Neutrophil (primary cell): Measurements from ENCODE around the gene RAMP3.

Source experiments
- H3K27ac ChIP-seq: fragments of 200-600 bp; sonication (generic); 2 replicates; pipeline ENCODE4 v1.5.1; 2016; ENCODE audit warnings: mild to moderate bottlenecking, moderate library complexity
- H3K27me3 ChIP-seq: fragments of 200-600 bp; sonication (generic); 2 replicates; pipeline ENCODE4 v1.6.0; 2016; ENCODE audit warnings: mild to moderate bottlenecking
- H3K36me3 ChIP-seq: fragments of 200-600 bp; sonication (generic); 2 replicates; pipeline ENCODE4 v1.5.1; 2017
- H3K4me1 ChIP-seq, 2 experiments: fragments of 200-600 bp in 1 of 2; sonication (generic) in 1 of 2; 1 replicate in 1 of 2; 2 replicates in 1 of 2; pipeline versions ENCODE4 v1.5.1 to v1.6.1; 2013 to 2016; ENCODE audit warnings: low read depth in 1 of 2, low read length in 1 of 2, mild to moderate bottlenecking in 1 of 2, moderate library complexity in 1 of 2; ENCODE audit not compliant: control insufficient read depth in 1 of 2, insufficient read depth in 1 of 2
- H3K4me3 ChIP-seq, 2 experiments: fragments of 200-600 bp in 1 of 2; sonication (generic) in 1 of 2; 1 replicate in 1 of 2; 2 replicates in 1 of 2; pipeline ENCODE4 v1.5.1; 2013 to 2016; ENCODE audit warnings: low read depth in 1 of 2, low read length in 1 of 2, mild to moderate bottlenecking in 1 of 2, moderate library complexity in 1 of 2
- H3K9me3 ChIP-seq: fragments of 200-600 bp; sonication (generic); 2 replicates; pipeline ENCODE4 v1.5.1; 2016
- TF ChIP-seq, protein P1 (sequence below): fragments of 200-600 bp; sonication (generic); IDR thresholded peaks from 2 replicates; pipeline ENCODE4 v1.5.1; 2016; ENCODE audit warnings: antibody characterized with exemption

Gene RAMP3

DNA sequence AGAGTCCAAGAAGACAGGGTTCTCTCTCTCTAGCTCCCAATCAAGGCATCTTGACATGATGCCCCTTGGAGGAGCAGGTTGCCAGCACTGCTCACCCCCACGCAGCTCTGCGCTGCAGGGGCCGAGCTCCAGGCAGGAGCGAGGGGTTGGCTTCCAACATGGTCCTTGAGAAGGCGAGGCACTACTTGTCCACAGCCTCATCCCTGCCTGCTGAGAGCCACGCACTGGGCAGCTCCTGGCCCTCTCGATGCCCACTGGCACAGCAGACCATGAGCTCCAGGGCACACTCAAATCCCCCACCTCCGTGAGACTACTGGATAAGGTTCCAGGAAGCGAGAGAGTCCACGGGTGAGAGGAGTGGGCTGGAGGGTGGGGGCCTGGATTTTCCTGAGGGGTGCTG lies 31.1 kb downstream of the RAMP3 start:
- Histone ChIP-seq H3K27ac (peak overlapping the region; percentile 16), H3K4me1 (peaks cover 31 to 32% of the 10 kb centered on the region in 2 experiments)
- TF ChIP-seq, protein P1, sequence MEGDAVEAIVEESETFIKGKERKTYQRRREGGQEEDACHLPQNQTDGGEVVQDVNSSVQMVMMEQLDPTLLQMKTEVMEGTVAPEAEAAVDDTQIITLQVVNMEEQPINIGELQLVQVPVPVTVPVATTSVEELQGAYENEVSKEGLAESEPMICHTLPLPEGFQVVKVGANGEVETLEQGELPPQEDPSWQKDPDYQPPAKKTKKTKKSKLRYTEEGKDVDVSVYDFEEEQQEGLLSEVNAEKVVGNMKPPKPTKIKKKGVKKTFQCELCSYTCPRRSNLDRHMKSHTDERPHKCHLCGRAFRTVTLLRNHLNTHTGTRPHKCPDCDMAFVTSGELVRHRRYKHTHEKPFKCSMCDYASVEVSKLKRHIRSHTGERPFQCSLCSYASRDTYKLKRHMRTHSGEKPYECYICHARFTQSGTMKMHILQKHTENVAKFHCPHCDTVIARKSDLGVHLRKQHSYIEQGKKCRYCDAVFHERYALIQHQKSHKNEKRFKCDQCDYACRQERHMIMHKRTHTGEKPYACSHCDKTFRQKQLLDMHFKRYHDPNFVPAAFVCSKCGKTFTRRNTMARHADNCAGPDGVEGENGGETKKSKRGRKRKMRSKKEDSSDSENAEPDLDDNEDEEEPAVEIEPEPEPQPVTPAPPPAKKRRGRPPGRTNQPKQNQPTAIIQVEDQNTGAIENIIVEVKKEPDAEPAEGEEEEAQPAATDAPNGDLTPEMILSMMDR: no peak

DNA sequence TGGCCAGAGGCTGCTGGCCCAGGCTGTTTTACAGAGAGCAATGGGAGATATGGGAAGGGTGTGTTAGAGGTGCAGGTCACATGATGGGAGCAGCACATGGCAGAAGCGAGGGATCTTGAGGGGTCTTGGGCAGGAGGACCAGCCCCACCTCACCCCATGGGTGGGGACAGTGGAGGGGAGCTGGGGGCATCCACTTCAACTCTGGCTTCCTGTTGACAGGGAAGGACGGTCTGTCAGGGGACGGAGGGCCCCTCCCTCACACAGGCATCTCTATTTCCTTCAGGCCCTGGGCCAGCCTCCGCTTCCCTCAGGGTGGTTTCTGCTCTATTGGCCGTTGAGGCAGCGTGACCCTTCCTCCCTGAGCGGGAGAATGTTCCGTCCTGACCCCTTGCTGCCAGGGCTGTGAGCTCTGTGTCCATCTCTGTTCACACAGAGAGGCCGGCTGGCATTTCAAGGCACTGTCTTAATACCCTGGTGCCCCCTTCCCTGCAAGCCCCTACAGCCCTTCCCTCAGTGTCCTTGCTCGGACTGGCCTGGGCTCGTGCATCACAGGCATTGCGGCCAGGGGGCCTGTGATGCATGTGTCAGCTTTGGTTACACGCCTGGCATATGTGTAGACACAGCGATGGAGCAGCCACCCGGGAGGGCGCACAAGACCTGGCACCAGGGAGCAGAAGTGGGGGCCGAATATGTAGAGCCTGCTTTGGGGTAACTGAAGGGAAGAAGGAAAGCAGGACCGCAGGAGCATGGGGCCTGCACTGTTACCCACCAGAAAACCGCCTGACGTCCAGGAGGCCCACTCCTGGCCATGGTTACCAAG lies 31.8 kb downstream of the RAMP3 start:
- Histone ChIP-seq H3K9me3 (no peaks in the 10 kb centered on the region), H3K36me3 (peaks cover 34% of the 10 kb centered on the region), H3K4me3 (no peak overlapping the region), H3K27me3 (no peaks in the 10 kb centered on the region), H3K4me1 (peaks cover 34 to 36% of the 10 kb centered on the region in 2 experiments), H3K27ac (peak overlapping the region; percentile 16)
- TF ChIP-seq, protein P1: no peak

More for the DNA sequence above, 31.1 kb downstream of the RAMP3 start:
- Histone ChIP-seq H3K27me3 (no peaks in the 10 kb centered on the region), H3K36me3 (peaks cover 34% of the 10 kb centered on the region), H3K4me3 (no peak overlapping the region), H3K9me3 (no peaks in the 10 kb centered on the region)

DNA sequence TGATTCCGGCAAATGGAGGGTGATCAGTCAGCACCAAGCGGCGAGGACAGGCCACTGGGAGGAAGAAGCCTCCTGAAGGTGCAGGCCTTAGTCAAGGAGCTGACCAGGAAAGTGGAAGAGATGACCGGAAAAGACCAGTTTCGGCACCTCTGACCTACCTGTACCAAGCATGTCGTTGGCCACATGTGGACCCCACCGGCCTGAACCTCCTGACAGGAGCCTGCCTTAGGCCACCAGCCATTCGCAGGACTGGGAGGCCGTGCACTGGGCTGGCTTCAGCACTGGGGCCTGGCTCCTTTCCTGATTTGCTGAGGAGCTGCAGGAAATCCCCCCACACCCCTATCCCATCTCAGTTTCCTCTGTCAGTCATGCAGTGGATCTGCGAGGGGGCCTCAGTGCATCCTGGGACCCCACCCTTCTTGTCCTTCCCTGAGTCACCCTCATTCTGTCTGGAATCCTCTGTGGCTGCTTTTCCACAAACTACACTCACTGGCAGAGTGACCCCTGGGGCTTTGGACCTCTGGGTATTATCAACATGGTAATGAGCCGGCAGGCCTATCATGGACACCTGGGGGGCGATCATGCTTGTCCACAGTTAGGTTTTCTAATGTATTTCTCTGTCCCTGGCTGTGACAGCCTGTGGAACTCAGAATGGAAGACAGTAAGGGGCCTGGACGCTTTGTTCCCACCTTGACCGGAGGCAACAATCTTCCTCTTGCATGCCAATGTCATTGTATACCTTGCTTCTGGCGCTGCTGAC lies 33.0 kb downstream of the RAMP3 start:
- Histone ChIP-seq H3K9me3 (no peaks in the 10 kb centered on the region), H3K4me1 (peaks cover 34 to 36% of the 10 kb centered on the region in 2 experiments), H3K27me3 (no peaks in the 10 kb centered on the region), H3K27ac (peak overlapping the region; percentile 89), H3K36me3 (peaks cover 34% of the 10 kb centered on the region), H3K4me3 (peak overlapping the region; percentile 65 to 69)
- TF ChIP-seq, protein P1: no peak

DNA sequence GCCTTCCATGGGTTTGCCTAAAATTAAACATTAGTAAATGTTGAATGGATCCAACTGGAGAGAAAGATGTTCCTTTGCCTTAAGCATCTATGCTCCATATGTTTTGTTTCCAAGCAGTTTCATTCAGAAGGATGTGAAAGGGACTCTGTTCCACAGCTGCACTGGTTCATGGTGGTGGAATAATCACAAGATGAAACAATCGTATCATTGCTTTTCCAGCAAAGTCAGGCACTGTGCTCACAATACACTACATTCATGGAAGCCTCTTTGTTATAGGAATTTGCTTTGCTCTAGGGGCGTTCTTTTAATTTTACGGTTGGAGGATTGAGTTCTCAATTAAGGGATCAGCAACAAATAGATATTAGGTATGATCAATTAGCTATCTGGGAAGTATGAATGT lies 33.8 kb downstream of the RAMP3 start:
- Histone ChIP-seq H3K36me3 (peaks cover 32% of the 10 kb centered on the region), H3K27me3 (peaks cover 3% of the 10 kb centered on the region), H3K27ac (peak overlapping the region; percentile 89), H3K4me1 (peaks cover 34 to 36% of the 10 kb centered on the region in 2 experiments), H3K4me3 (peak overlapping the region; percentile 65 to 69), H3K9me3 (no peaks in the 10 kb centered on the region)
- TF ChIP-seq, protein P1: no peak

DNA sequence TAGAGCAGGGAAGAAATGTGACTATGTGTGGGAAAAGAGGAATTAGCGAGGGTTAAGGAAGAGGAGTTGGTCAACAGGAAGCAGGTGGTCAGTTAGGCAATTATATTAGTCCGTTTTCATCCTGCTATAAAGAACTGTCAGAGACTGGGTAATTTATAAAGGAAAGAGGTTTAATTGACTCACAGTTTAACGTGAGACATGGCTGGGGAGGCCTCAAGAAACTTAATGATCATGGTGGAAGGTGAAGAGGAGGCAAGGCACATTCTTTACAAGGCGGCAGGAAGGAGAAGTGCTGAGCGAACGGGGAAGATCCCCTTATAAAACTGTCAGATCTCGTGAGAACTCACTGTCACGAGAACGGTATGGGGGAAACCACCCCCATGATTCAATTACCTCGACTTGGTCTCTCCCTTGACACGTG lies 35.0 kb downstream of the RAMP3 start:
- peaks cover 21% of the 10 kb centered on the region for H3K36me3 ChIP-seq
- peaks cover 34 to 36% of the 10 kb centered on the region in 2 experiments for H3K4me1 ChIP-seq
- H3K4me3 ChIP-seq: peak overlapping the region; percentile 65 to 69
- peaks cover 5% of the 10 kb centered on the region for H3K27me3 ChIP-seq
- peak overlapping the region; percentile 89 for H3K27ac ChIP-seq
- TF ChIP-seq, protein P1: no peak
- no peaks in the 10 kb centered on the region for H3K9me3 ChIP-seq
